NCI-H2196 treated with DMSO at 0.1 percent for 48 hours (cell line): ENCODE results near the gene AUTS2.

Experiments used
- DNase-seq: peaks from one replicate; lab custom pipeline; 2025; ENCODE audit not compliant: unreplicated experiment; lab: John Stamatoyannopoulos, UW

Gene AUTS2

GRCh38 chr7:70148997-70149396 is 550.7 kb downstream of the AUTS2 start:
- no peak for DNase-seq

- DNase-seq, result no peak
Observed at GRCh38 chr7:70152313-70152712, 554.0 kb downstream of the AUTS2 start.

- DNase-seq, result no peak
Observed at GRCh38 chr7:70153933-70154332, 555.7 kb downstream of the AUTS2 start.

GRCh38 chr7:70154521-70155180 is 556.4 kb downstream of the AUTS2 start:
- DNase-seq, result no peak

GRCh38 chr7:70156057-70156456 is 557.8 kb downstream of the AUTS2 start:
- no peak for DNase-seq

- DNase-seq, result no peak
Observed at GRCh38 chr7:70159121-70159520, 560.8 kb downstream of the AUTS2 start.

- no peak for DNase-seq
Observed at GRCh38 chr7:70165477-70166170, 567.3 kb downstream of the AUTS2 start.

GRCh38 chr7:70171369-70171920 is 573.2 kb downstream of the AUTS2 start:
- DNase-seq, result no peak

GRCh38 chr7:70177166-70177565 is 578.9 kb downstream of the AUTS2 start:
- no peak for DNase-seq

GRCh38 chr7:70178211-70178610 is 579.9 kb downstream of the AUTS2 start:
- DNase-seq, result no peak

- peak; percentile 7 for DNase-seq
Observed at GRCh38 chr7:70178787-70179186, 580.5 kb downstream of the AUTS2 start.

GRCh38 chr7:70182521-70182920 is 584.2 kb downstream of the AUTS2 start:
- no peak for DNase-seq

GRCh38 chr7:70183278-70183677 is 585.0 kb downstream of the AUTS2 start:
- no peak for DNase-seq

- no peak for DNase-seq
Observed at GRCh38 chr7:70188901-70189650, 590.8 kb downstream of the AUTS2 start.

- no peak for DNase-seq
Observed at GRCh38 chr7:70189776-70190175, 591.5 kb downstream of the AUTS2 start.

- DNase-seq, result no peak
Observed at GRCh38 chr7:70190281-70190680, 592.0 kb downstream of the AUTS2 start.

GRCh38 chr7:70193514-70193913 is 595.2 kb downstream of the AUTS2 start:
- DNase-seq, result peak; percentile 33

- DNase-seq, result no peak
Observed at GRCh38 chr7:70208236-70209063, 610.2 kb downstream of the AUTS2 start.

GRCh38 chr7:70210200-70210935 is 612.1 kb downstream of the AUTS2 start:
- DNase-seq, result no peak

- no peak for DNase-seq
Observed at GRCh38 chr7:70210936-70211310, 612.6 kb downstream of the AUTS2 start.
